ENCODE results near the gene PRKD2. TPM values are rescaled to one million over a fixed set of nuclear protein-coding genes. Genes with fewer than 3 reads are reported as not detected.
A peak's percentile ranks its signal among the peaks of the same experiment; 100 is the strongest.

PRKD2 gene
- total and polyA plus RNA-seq, 2 of the 8 experiments (the other 6 are each of a cell fraction or from before 2014, with no cell fraction given), result 24.4 to 63.8 TPM

- Histone ChIP-seq H2BK120ac (replicated peaks; ENCODE audit: low read depth, low read length) (no peak overlapping the region), H2AFZ (ENCODE audit: low read length) (no peak overlapping the region), H3K23me2 (ENCODE audit: low read depth, low read length) (no peaks in the 10 kb centered on the region), H3K23ac (ENCODE audit: insufficient read length) (no peak overlapping the region), H3K79me1 (ENCODE audit: low read depth, low read length) (peaks cover 8% of the 10 kb centered on the region), H2AK5ac (ENCODE audit: low read depth, low read length) (no peak overlapping the region), H3K4ac (replicated peaks; ENCODE audit: insufficient read length, low read depth, low read length) (no peak overlapping the region), H4K91ac (replicated peaks; ENCODE audit: insufficient read length, low read length) (no peak overlapping the region), H3K27me3 (replicated peaks in 1 of 4; ENCODE audit: control insufficient read depth in 3 of 4, extremely low read depth in 1 of 4, insufficient read depth in 3 of 4, low read length in 3 of 4) (no peaks in the 10 kb centered on the region), H3K4me1 (replicated peaks in 1 of 4; ENCODE audit: control insufficient read depth in 3 of 4, insufficient read depth in 4 of 4, low read length in 3 of 4) (peaks cover 0 to 3% (median 0%) of the 10 kb centered on the region in 4 experiments; a peak in 4 of 7 replicates), H3K14ac (ENCODE audit: insufficient read length) (no peak overlapping the region), H3K4me2 (ENCODE audit: insufficient read depth in 1 of 2, low read depth in 2 of 2, low read length in 2 of 2) (no peak overlapping the region), H3K56ac (replicated peaks; ENCODE audit: insufficient read length, low read depth, low read length) (no peak overlapping the region), H3K9ac (replicated peaks in 1 of 4; ENCODE audit: extremely low read depth in 1 of 4, low read depth in 3 of 4, low read length in 3 of 4) (no peak overlapping the region), H4K20me1 (replicated peaks in 1 of 2; ENCODE audit: control insufficient read depth in 1 of 2, insufficient read depth in 2 of 2, low read length in 2 of 2) (peaks cover 26 to 55% of the 10 kb centered on the region in 2 experiments), H3K36me3 (ENCODE audit: control insufficient read depth in 2 of 4, insufficient read depth in 4 of 4, low read length in 3 of 4) (peaks cover 42 to 75% (median 64%) of the 10 kb centered on the region in 4 experiments), H4K8ac (ENCODE audit: extremely low read depth, insufficient read depth, low read length) (peak overlapping the region; percentile 59), H2BK12ac (ENCODE audit: low read depth, low read length) (no peak overlapping the region), H3K18ac (ENCODE audit: extremely low read depth, low read length) (no peak overlapping the region), H2BK15ac (ENCODE audit: low read length) (no peak overlapping the region), H2BK5ac (ENCODE audit: low read depth, low read length) (no peak overlapping the region; the same call in 1 of the 2 replicates), H3K27ac (ENCODE audit: low read depth, low read length) (no peak overlapping the region), H4K5ac (ENCODE audit: insufficient read length, low read depth, low read length) (no peak overlapping the region), H3K4me3 (ENCODE audit: extremely low read depth in 1 of 4, insufficient read depth in 2 of 4, low read depth in 3 of 4, low read length in 4 of 4) (no peak overlapping the region), H3K9me3 (ENCODE audit: insufficient read depth in 2 of 2, low read depth in 1 of 2, low read length in 1 of 2) (no peaks in the 10 kb centered on the region), H3K79me2 (ENCODE audit: control insufficient read depth in 1 of 2, insufficient read depth in 2 of 2, low read length in 2 of 2) (peaks cover 0 to 16% of the 10 kb centered on the region in 2 experiments; a peak in 2 of 4 replicates), H2BK20ac (ENCODE audit: low read length) (no peak overlapping the region)
- WGBS, 2 experiments (ENCODE audit: extremely low coverage in 1 of 2, insufficient coverage in 1 of 2, insufficient read length in 1 of 2, insufficient replicate concordance in 2 of 2, low coverage in 1 of 2, low lambda C conversion rate in 2 of 2, missing lambda C conversion rate in 1 of 2), result 87% methylated on average over 10 of the region's 14 CpGs; no CpG with 5 or more reads in 1 of the 2 experiments
- POLR2A ChIA-PET (ENCODE audit: partially characterized antibody), result interaction anchor here (0.7 to 4.2 kb wide), 8 partner anchors 9 to 133 kb away, joined by 3 to 26 read pairs (median 4); partner anchors contain the start of gene PRKD2
- CTCF ChIA-PET (ENCODE audit: partially characterized antibody), result interaction anchor here (0.7 to 15.8 kb wide), 22 partner anchors 10 to 113 kb away, joined by 3 to 188 read pairs (median 4); no protein-coding TSS in a partner anchor
- TF ChIP-seq NRF1 (IDR thresholded peaks at IDR 0.05; ENCODE audit: low read depth, low read length), result no peak
- no peak for TF ChIP-seq MAFK (IDR thresholded peaks at IDR 0.05; ENCODE audit: low read depth, low read length)
- no peak for TF ChIP-seq SAP30 (IDR thresholded peaks at IDR 0.05; ENCODE audit: insufficient read depth, insufficient replicate concordance, low read length)
- DNase-seq (ENCODE audit: low read depth in 1 of 2, low spot score in 2 of 2) (no peak), FAIRE-seq (no peak)
Measured at GRCh38 chr19:46728208-46728607, 11.3 kb upstream of the PRKD2 start.

Data from H1 (cell line).